Colonic mucosa (tissue), 4 donors: ENCODE measurements around the gene LHX3. TPM values are rescaled to one million over a fixed set of nuclear protein-coding genes. Genes with fewer than 3 reads are reported as not detected.

Source experiments
- DNase-seq: peaks from one replicate; pipeline ENCODE4 v3.0.0-alpha.2; 2020
- H3K27ac ChIP-seq: fragments of 200-600 bp; one replicate; pipeline ENCODE4 v1.8.0; 2021
- H3K27me3 ChIP-seq: fragments of 200-600 bp; one replicate; pipeline ENCODE4 v1.8.0; 2021
- H3K36me3 ChIP-seq: fragments of 200-600 bp; one replicate; pipeline ENCODE4 v1.8.0; 2021
- H3K4me1 ChIP-seq: fragments of 200-600 bp; one replicate; pipeline ENCODE4 v1.8.0; 2021; ENCODE audit warnings: mild to moderate bottlenecking
- H3K4me3 ChIP-seq: fragments of 200-600 bp; one replicate; pipeline ENCODE4 v1.8.0; 2021
- H3K9ac ChIP-seq, 2 donors: one replicate each; pipeline ENCODE4 v1.7.0; 2013; ENCODE audit warnings: control low read depth in 2 of 2, low read depth in 2 of 2, low read length in 2 of 2
- H3K9me3 ChIP-seq: fragments of 200-600 bp; one replicate; pipeline ENCODE4 v1.8.0; 2021
- CTCF ChIP-seq: fragments of 200-600 bp; IDR thresholded peaks from one replicate; pipeline ENCODE4 v1.8.0; 2022; ENCODE audit warnings: antibody characterized with exemption, mild to moderate bottlenecking
- intact Hi-C: fragments of 100-400 bp; cut with DNase I; formaldehyde crosslinking; loops from one replicate; pipeline ENCODE4 v1.14.1; 2022
- total RNA-seq, 2 donors: library from RNA; stranded (reverse); fragmentation: NEBNext Ultra II Directional in 1 of 2; extraction: Animal tissue kit (Norgen Biotek cat#: 25700) in 1 of 2; gene quantifications; one replicate each; pipeline ENCODE4 v1.2.1, GENCODE V29; 2021
- donor health status: healthy.
- donor health status: DM: no; HTN: no; CAD: no.
- donor health status: DM: no; HTN: no; CAD: no.

The LHX3 gene
- total RNA-seq, 2 donors from 2014 or later = not detected

GRCh38 chr9:136156209-136157120 is 48.5 kb downstream of the LHX3 start:
- Histone ChIP-seq H3K36me3 (no peaks in the 10 kb centered on the region), H3K9me3 (no peaks in the 10 kb centered on the region), H3K4me1 (no peaks in the 10 kb centered on the region), H3K9ac (no peak overlapping the region), H3K27ac (no peak overlapping the region), H3K27me3 (peaks cover 6% of the 10 kb centered on the region), H3K4me3 (no peak overlapping the region)
- intact Hi-C loops = no loop called here
- TF ChIP-seq CTCF = no peak
- no peak for DNase-seq

- Histone ChIP-seq H3K9ac (no peak overlapping the region), H3K4me1 (no peaks in the 10 kb centered on the region), H3K27me3 (peaks cover 6% of the 10 kb centered on the region), H3K9me3 (no peaks in the 10 kb centered on the region), H3K4me3 (no peak overlapping the region), H3K36me3 (no peaks in the 10 kb centered on the region), H3K27ac (no peak overlapping the region)
- no peak for DNase-seq
- intact Hi-C loops = no loop called here
- no peak for TF ChIP-seq CTCF
These were observed 49.4 kb downstream of the LHX3 start for GRCh38 chr9:136155576-136155975.

- Histone ChIP-seq H3K9ac (no peak overlapping the region), H3K27ac (no peak overlapping the region), H3K4me1 (no peaks in the 10 kb centered on the region), H3K9me3 (no peaks in the 10 kb centered on the region), H3K36me3 (no peaks in the 10 kb centered on the region), H3K27me3 (peaks cover 6% of the 10 kb centered on the region), H3K4me3 (no peak overlapping the region)
- intact Hi-C loops = no loop called here
- no peak for TF ChIP-seq CTCF
- no peak for DNase-seq
These were observed 50.0 kb downstream of the LHX3 start for GRCh38 chr9:136154943-136155342.

GRCh38 chr9:136153381-136154065 is 51.4 kb downstream of the LHX3 start:
- no peak overlapping the region for H3K4me3 ChIP-seq
- peaks cover 6% of the 10 kb centered on the region for H3K27me3 ChIP-seq
- intact Hi-C loops = no loop called here

GRCh38 chr9:136152931-136153330 is 52.0 kb downstream of the LHX3 start:
- Histone ChIP-seq H3K4me3 (no peak overlapping the region), H3K9ac (no peak overlapping the region), H3K27ac (no peak overlapping the region), H3K9me3 (no peaks in the 10 kb centered on the region), H3K36me3 (no peaks in the 10 kb centered on the region), H3K27me3 (peaks cover 6% of the 10 kb centered on the region), H3K4me1 (no peaks in the 10 kb centered on the region)
- TF ChIP-seq CTCF = no peak
- no peak for DNase-seq
- intact Hi-C loops = no loop called here

More at GRCh38 chr9:136153381-136154065, 51.4 kb downstream of the LHX3 start:
- Histone ChIP-seq H3K9ac (no peak overlapping the region), H3K4me1 (no peaks in the 10 kb centered on the region), H3K27ac (no peak overlapping the region), H3K36me3 (no peaks in the 10 kb centered on the region), H3K9me3 (no peaks in the 10 kb centered on the region)
- DNase-seq = no peak
- TF ChIP-seq CTCF = no peak
